ENCODE measurements around the gene RNF182. TPM values are rescaled to one million over a fixed set of nuclear protein-coding genes. Genes with fewer than 3 reads are reported as not detected.

Gene RNF182
- total RNA-seq, 3 donors from 2014 or later: 0.66 to 1.5 (median 0.80) TPM

DNA sequence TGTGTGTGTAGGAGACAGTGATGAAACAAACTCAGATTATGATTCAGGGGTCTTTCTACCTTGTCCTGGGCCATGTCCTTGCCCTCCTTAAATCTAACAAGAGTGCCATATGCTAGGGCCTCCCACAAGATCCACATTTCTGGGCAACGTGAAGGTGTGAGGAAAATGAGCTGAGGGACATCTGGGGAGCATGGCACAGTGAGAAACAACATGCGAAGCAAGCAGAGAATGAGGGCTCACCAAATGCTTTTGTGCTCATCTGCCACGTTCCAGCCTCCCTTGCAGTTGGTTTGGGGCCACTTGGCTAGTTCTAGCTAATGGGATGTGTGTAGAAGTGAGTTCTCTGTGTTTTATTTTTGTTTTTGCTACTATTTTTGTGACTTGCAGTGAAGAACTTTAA, 21.4 kb upstream of the RNF182 start:
- no peak for DNase-seq (ENCODE audit: low spot score in 2 of 2)
- H3K9me3 ChIP-seq: no peaks in the 10 kb centered on the region
- intact Hi-C loops (cut with DNase I; ENCODE audit: low total_unique reads): no loop called here
- H3K27ac ChIP-seq: no peak overlapping the region
- H3K36me3 ChIP-seq: no peaks in the 10 kb centered on the region
- no peaks in the 10 kb centered on the region for H3K4me1 ChIP-seq
- H3K27me3 ChIP-seq: peaks cover 0 to 6% of the 10 kb centered on the region in 2 donors
- TF ChIP-seq POLR2AphosphoS5 (IDR thresholded peaks at IDR 0.05) (no peak), POLR2A (IDR thresholded peaks at IDR 0.05) (no peak)
- TF ChIP-seq, protein P1, sequence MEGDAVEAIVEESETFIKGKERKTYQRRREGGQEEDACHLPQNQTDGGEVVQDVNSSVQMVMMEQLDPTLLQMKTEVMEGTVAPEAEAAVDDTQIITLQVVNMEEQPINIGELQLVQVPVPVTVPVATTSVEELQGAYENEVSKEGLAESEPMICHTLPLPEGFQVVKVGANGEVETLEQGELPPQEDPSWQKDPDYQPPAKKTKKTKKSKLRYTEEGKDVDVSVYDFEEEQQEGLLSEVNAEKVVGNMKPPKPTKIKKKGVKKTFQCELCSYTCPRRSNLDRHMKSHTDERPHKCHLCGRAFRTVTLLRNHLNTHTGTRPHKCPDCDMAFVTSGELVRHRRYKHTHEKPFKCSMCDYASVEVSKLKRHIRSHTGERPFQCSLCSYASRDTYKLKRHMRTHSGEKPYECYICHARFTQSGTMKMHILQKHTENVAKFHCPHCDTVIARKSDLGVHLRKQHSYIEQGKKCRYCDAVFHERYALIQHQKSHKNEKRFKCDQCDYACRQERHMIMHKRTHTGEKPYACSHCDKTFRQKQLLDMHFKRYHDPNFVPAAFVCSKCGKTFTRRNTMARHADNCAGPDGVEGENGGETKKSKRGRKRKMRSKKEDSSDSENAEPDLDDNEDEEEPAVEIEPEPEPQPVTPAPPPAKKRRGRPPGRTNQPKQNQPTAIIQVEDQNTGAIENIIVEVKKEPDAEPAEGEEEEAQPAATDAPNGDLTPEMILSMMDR (IDR thresholded peaks at IDR 0.05): no peak
- no peak overlapping the region for H3K4me3 ChIP-seq

DNA sequence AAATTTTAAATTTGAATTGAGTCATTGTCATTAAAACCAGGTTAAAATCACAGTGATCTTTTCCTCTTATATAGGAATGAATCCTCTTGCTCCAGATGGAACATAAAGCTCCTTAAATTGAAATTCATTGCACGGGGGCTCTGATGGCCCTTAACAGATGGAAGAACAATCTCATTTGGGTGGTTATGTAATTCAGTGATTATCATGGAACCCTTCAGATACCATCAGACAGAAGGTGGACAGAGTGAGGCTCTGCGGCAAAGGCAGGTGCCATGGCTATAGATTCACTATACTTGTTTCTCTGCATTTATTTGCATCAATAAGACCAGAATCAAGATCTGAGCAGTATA, 17.8 kb upstream of the RNF182 start:
- H3K36me3 ChIP-seq: no peaks in the 10 kb centered on the region
- H3K4me3 ChIP-seq: no peak overlapping the region
- no peaks in the 10 kb centered on the region for H3K4me1 ChIP-seq
- no peaks in the 10 kb centered on the region for H3K9me3 ChIP-seq
- no peak overlapping the region for H3K27ac ChIP-seq
- TF ChIP-seq, protein P1 (IDR thresholded peaks at IDR 0.05): no peak
- TF ChIP-seq POLR2A (IDR thresholded peaks at IDR 0.05) (no peak), POLR2AphosphoS5 (IDR thresholded peaks at IDR 0.05) (no peak)
- intact Hi-C loops (cut with DNase I; ENCODE audit: low total_unique reads): no loop called here
- no peak for DNase-seq (ENCODE audit: low spot score in 2 of 2)
- H3K27me3 ChIP-seq: peaks cover 0 to 6% of the 10 kb centered on the region in 2 donors

DNA sequence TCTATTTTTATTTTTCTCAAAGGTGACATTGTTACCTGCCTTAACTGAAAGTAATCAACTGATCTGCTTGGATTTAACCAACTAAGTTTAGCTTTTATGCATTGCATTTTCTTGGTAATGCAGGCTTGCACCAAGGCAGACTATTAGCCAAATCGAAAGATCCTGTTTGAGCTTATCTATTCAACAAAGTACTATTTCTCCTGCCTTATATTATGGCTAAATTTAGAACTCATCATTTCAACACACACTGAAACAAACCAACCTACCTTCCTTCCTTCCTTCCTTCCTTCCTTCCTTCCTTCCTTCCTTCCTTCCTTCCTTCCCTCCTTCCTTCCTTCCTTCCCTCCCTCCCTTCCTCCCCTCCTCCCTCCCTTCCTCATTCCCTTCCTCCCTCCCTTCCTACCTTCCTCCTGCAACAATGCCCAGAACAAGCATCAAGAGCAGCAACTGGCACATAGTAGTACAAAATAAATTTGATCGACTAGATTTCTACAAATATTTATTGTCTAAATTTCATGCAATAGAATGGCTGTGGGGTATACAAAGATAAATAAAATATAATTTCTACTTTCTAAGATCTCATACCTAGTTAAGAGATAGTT, 17.0 kb upstream of the RNF182 start:
- TF ChIP-seq POLR2AphosphoS5 (IDR thresholded peaks at IDR 0.05) (no peak), POLR2A (IDR thresholded peaks at IDR 0.05) (no peak)
- TF ChIP-seq, protein P1 (IDR thresholded peaks at IDR 0.05): no peak
- H3K27ac ChIP-seq: no peak overlapping the region
- H3K4me3 ChIP-seq: no peak overlapping the region
- no peaks in the 10 kb centered on the region for H3K36me3 ChIP-seq
- intact Hi-C loops (cut with DNase I; ENCODE audit: low total_unique reads): no loop called here
- H3K4me1 ChIP-seq: no peaks in the 10 kb centered on the region
- H3K27me3 ChIP-seq: peaks cover 0 to 6% of the 10 kb centered on the region in 2 donors
- DNase-seq (ENCODE audit: low spot score in 2 of 2): no peak
- H3K9me3 ChIP-seq: no peaks in the 10 kb centered on the region

DNA sequence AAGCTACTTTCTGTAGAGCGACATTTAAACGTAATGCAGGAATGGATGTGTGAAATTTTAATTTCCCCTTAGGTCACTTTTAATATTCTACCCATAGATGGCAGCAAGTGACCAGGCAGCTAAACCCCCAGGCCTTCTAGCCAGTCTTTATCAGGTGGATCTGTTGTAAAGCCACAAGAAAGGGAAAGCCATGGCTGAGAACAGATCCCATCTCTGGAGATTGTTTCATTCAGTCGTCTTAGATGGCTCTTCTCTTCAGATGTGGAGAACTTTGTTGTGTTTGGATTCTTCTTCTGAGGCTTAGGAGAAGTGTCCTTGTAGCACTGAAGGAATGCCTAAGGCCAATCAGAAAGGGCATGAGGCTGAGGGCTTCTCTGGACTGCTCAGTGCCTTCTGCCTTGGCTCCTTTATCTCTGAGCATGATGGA, 15.8 kb upstream of the RNF182 start:
- Histone ChIP-seq H3K4me1 (no peaks in the 10 kb centered on the region), H3K9me3 (no peaks in the 10 kb centered on the region), H3K27ac (no peak overlapping the region), H3K4me3 (no peak overlapping the region), H3K36me3 (no peaks in the 10 kb centered on the region), H3K27me3 (no peaks in the 10 kb centered on the region)
- TF ChIP-seq POLR2AphosphoS5 (IDR thresholded peaks at IDR 0.05) (no peak), POLR2A (IDR thresholded peaks at IDR 0.05) (no peak)
- TF ChIP-seq, protein P1 (IDR thresholded peaks at IDR 0.05): peak; percentile 27 to 80 (median 77)
- no peak for DNase-seq (ENCODE audit: low spot score in 2 of 2)
- intact Hi-C loops (cut with DNase I; ENCODE audit: low total_unique reads): no loop called here

DNA sequence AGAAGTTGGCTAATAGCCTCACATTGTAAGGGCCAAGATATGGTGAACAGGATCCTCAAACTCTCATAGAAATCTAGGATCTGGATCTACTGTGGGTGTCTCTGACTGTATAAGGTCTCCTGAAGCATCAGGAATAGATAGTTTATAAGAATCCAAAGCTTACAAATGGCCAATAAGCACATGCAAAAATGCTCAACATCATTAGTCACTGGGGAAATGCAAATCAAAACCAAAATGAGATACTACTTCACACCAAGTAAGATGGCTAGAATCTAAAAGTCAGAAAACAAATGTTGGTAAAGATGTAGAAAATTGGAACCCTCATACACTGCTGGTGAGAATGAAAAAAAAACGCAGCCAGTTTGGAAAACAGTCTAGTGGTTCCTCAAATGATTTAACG, 14.3 kb upstream of the RNF182 start:
- TF ChIP-seq, protein P1 (IDR thresholded peaks at IDR 0.05): no peak
- TF ChIP-seq POLR2A (IDR thresholded peaks at IDR 0.05): no peak
- TF ChIP-seq POLR2AphosphoS5 (IDR thresholded peaks at IDR 0.05): no peak
- Histone ChIP-seq H3K27me3 (no peaks in the 10 kb centered on the region), H3K9me3 (no peaks in the 10 kb centered on the region), H3K36me3 (no peaks in the 10 kb centered on the region), H3K27ac (no peak overlapping the region), H3K4me1 (no peaks in the 10 kb centered on the region), H3K4me3 (no peak overlapping the region)
- DNase-seq (ENCODE audit: low spot score in 2 of 2): no peak
- intact Hi-C loops (cut with DNase I; ENCODE audit: low total_unique reads): loop anchor here (2.0 to 5.0 kb wide), 2 partner anchors 24 to 137 kb away; no protein-coding TSS in a partner anchor
